CD4-positive, alpha-beta memory T cell (primary cell): ENCODE data around the gene MAML2. TPM values are rescaled to one million over a fixed set of nuclear protein-coding genes. Genes with fewer than 3 reads are reported as not detected.
A peak's percentile ranks its signal among the peaks of the same experiment; 100 is the strongest.

Experiments
- CTCF ChIA-PET: fragments of 350-600 bp; sonication (Branson Sonifier 250); formaldehyde crosslinking; loops from one replicate; lab custom pipeline; 2021; ENCODE audit warnings: inconsistent platforms; ENCODE audit not compliant: partially characterized antibody; lab: Charles Lee
- POLR2A ChIA-PET: fragments of 350-600 bp; sonication (Branson Sonifier 250); formaldehyde crosslinking; loops from one replicate; lab custom pipeline; 2021; ENCODE audit not compliant: partially characterized antibody; lab: Charles Lee
- DNase-seq, 5 donors: peaks; one replicate each; pipeline versions ENCODE4 v3.0.0 to v3.0.0-alpha.2; 2020 to 2022; ENCODE audit warnings: mixed read lengths in 1 of 5
- H3K27ac ChIP-seq: one replicate; pipeline ENCODE4 v1.7.0; 2013; ENCODE audit warnings: low read depth, low read length
- H3K27me3 ChIP-seq: 2 replicates; pipeline ENCODE4 v1.7.0; 2013; ENCODE audit warnings: mild to moderate bottlenecking, low read length, moderate library complexity; ENCODE audit not compliant: insufficient read depth
- H3K36me3 ChIP-seq: 2 replicates; pipeline ENCODE4 v1.7.0; 2013; ENCODE audit warnings: mild to moderate bottlenecking, low read length, moderate library complexity; ENCODE audit not compliant: insufficient read depth
- H3K4me1 ChIP-seq: 2 replicates; pipeline ENCODE4 v1.7.0; 2013; ENCODE audit warnings: mild to moderate bottlenecking, low read length, moderate library complexity; ENCODE audit not compliant: insufficient read depth
- H3K4me3 ChIP-seq, 2 donors: one replicate each; pipeline ENCODE4 v1.7.0; 2013; ENCODE audit warnings: low read length in 2 of 2, mild to moderate bottlenecking in 1 of 2
- H3K9me3 ChIP-seq, 2 donors: one replicate each; pipeline ENCODE4 v1.7.0; 2013; ENCODE audit warnings: low read length in 2 of 2, control low read depth in 1 of 2; ENCODE audit not compliant: control insufficient read depth in 1 of 2
- H3K27ac Mint-ChIP-seq, 7 donors: one replicate each; pipeline ENCODE4 v1.8.0; 2020 to 2021; ENCODE audit warnings: mixed read lengths in 7 of 7, mild to moderate bottlenecking in 6 of 7, inconsistent platforms in 3 of 7, moderate library complexity in 3 of 7
- H3K27me3 Mint-ChIP-seq, 2 donors: one replicate each; pipeline ENCODE4 v1.8.0; 2020 to 2021; ENCODE audit warnings: mixed read lengths in 2 of 2
- H3K36me3 Mint-ChIP-seq, 2 donors: one replicate each; pipeline ENCODE4 v1.8.0; 2020 to 2021; ENCODE audit warnings: mixed read lengths in 2 of 2, inconsistent platforms in 1 of 2, mild to moderate bottlenecking in 1 of 2
- H3K4me1 Mint-ChIP-seq, 4 donors: one replicate each; pipeline ENCODE4 v1.8.0; 2020 to 2021; ENCODE audit warnings: mixed read lengths in 4 of 4, mild to moderate bottlenecking in 1 of 4
- H3K4me3 Mint-ChIP-seq, 8 donors: one replicate each; pipeline ENCODE4 v1.8.0; 2020 to 2021; ENCODE audit warnings: mixed read lengths in 8 of 8, mild to moderate bottlenecking in 7 of 8, moderate library complexity in 6 of 8, inconsistent platforms in 3 of 8
- H3K9me3 Mint-ChIP-seq, 8 donors: one replicate each; pipeline ENCODE4 v1.8.0; 2020 to 2021; ENCODE audit warnings: mixed read lengths in 8 of 8, mild to moderate bottlenecking in 5 of 8, inconsistent platforms in 3 of 8, moderate library complexity in 1 of 8
- intact Hi-C: fragments of 100-400 bp; cut with micrococcal nuclease; formaldehyde crosslinking; loops from one replicate; pipeline ENCODE4 v1.15.1; 2023
- polyA plus RNA-seq, 2 donors: library from polyadenylated mRNA; unstranded; fragments of 300-500 nt; fragmentation: Illumina TruSeq; gene quantifications; one replicate each; pipeline ENCODE4 v1.2.3, GENCODE V29; 2021
- total RNA-seq, 2 experiments: library from RNA; stranded (reverse); gene quantifications; one replicate each; pipeline ENCODE4 v1.2.3, GENCODE V29; 2021

Gene MAML2
- total and polyA plus RNA-seq, 4 experiments from 2014 or later: 1.6 to 38.3 (median 25.5) TPM

DNA sequence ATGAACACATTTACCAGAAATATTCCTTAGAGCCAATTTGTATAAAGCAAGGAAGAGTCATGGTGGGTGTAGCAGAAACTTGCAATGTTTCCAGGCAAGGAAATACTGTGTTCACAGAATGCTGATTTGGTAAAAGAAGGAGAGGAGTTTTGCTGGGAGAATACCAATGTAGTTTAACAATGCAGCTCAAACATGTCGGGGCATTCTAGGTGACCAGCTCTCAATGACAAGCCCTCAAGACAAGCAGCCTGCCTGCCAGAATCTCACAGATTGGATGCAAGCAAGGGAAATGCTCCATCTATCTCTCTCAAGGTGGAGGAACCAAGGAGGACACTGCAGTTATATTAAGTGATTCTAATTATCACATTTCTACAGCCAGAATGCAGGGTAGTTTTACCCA, 190.4 kb downstream of the MAML2 start:
- CTCF ChIA-PET: interaction anchor here (2.0 kb wide), 2 partner anchors 187 to 189 kb away, joined by 5 to 7 read pairs; no protein-coding TSS in a partner anchor
- no peaks in the 10 kb centered on the region for H3K27me3 ChIP-seq
- H3K4me1 ChIP-seq: peaks cover 27% of the 10 kb centered on the region
- Mint-ChIP-seq H3K36me3 (peaks cover 5 to 10% of the 10 kb centered on the region in 2 donors), H3K27me3 (no peaks in the 10 kb centered on the region), H3K9me3 (peaks cover 0 to 2% (median 0%) of the 10 kb centered on the region in 8 donors), H3K4me3 (no peak overlapping the region), H3K4me1 (peaks cover 27 to 57% (median 42%) of the 10 kb centered on the region in 4 donors), H3K27ac (peak overlapping the region in 1 of 7 donors; percentile 14)
- POLR2A ChIA-PET: no interaction called here
- no peaks in the 10 kb centered on the region for H3K9me3 ChIP-seq
- no peaks in the 10 kb centered on the region for H3K36me3 ChIP-seq
- no peak overlapping the region for H3K4me3 ChIP-seq
- no peak overlapping the region for H3K27ac ChIP-seq
- no peak for DNase-seq
- intact Hi-C loops: no loop called here

DNA sequence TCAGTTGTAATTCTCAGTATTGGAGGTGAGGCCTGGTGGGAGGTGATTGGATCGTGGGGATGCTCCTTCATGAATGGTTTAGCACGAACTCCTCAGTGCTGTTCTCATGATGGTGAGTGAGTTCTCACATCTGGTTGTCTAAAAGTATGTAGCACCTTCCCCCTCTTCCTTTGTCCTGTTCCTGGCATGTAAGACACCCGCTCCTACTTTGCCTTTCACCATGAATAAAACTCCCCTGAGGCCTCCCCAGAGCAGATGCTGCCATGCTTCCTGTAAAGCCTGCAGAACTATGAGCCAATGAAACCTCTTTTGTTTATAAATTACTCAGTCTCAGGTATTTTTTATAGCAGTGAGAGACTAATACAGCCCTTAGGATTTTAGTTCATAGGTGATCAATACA, 191.5 kb downstream of the MAML2 start:
- Mint-ChIP-seq H3K4me3 (no peak overlapping the region), H3K36me3 (peaks cover 5 to 10% of the 10 kb centered on the region in 2 donors), H3K27me3 (no peaks in the 10 kb centered on the region), H3K4me1 (peaks cover 18 to 50% (median 32%) of the 10 kb centered on the region in 4 donors), H3K9me3 (peaks cover 0 to 2% (median 0%) of the 10 kb centered on the region in 8 donors), H3K27ac (no peak overlapping the region)
- ChIA-PET POLR2A (no interaction called here), CTCF (interaction anchor here (2.0 kb wide), 2 partner anchors 188 to 190 kb away, joined by 5 to 7 read pairs; no protein-coding TSS in a partner anchor)
- Histone ChIP-seq H3K36me3 (no peaks in the 10 kb centered on the region), H3K27me3 (no peaks in the 10 kb centered on the region), H3K27ac (no peak overlapping the region), H3K4me3 (no peak overlapping the region), H3K9me3 (no peaks in the 10 kb centered on the region), H3K4me1 (peaks cover 15% of the 10 kb centered on the region)
- intact Hi-C loops: no loop called here
- no peak for DNase-seq

DNA sequence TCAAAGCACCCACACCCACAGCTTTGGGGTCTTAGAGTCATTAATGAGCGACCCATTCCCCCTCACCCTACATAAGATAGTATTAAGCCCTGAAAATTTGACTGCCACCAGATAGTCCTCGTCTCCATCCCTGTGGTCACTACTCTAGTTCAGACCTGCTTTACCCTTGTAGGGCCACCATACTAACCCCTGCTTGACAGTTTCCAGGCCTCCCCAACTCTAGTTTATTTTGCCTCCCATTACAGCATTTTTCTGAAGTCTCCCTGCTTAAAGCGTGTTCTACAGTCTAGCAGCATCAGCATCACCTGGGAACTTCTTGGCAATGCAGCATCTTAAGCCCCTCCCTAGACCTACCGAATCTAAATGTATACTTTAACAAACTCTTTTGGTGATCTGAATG, 192.4 kb downstream of the MAML2 start:
- no peak overlapping the region for H3K27ac ChIP-seq
- H3K27me3 ChIP-seq: no peaks in the 10 kb centered on the region
- peaks cover 5 to 10% of the 10 kb centered on the region in 2 donors for H3K36me3 Mint-ChIP-seq
- no peak overlapping the region for H3K4me3 Mint-ChIP-seq
- CTCF ChIA-PET: interaction anchor here (2.0 kb wide), 2 partner anchors 189 to 191 kb away, joined by 5 to 7 read pairs; no protein-coding TSS in a partner anchor
- peaks cover 10 to 47% (median 24%) of the 10 kb centered on the region in 4 donors for H3K4me1 Mint-ChIP-seq
- peaks cover 7% of the 10 kb centered on the region for H3K4me1 ChIP-seq
- H3K4me3 ChIP-seq: no peak overlapping the region
- DNase-seq: no peak
- intact Hi-C loops: no loop called here
- POLR2A ChIA-PET: no interaction called here
- peaks cover 0 to 2% (median 0%) of the 10 kb centered on the region in 8 donors for H3K9me3 Mint-ChIP-seq
- no peaks in the 10 kb centered on the region for H3K9me3 ChIP-seq
- H3K27me3 Mint-ChIP-seq: no peaks in the 10 kb centered on the region
- H3K36me3 ChIP-seq: no peaks in the 10 kb centered on the region
- H3K27ac Mint-ChIP-seq: no peak overlapping the region

DNA sequence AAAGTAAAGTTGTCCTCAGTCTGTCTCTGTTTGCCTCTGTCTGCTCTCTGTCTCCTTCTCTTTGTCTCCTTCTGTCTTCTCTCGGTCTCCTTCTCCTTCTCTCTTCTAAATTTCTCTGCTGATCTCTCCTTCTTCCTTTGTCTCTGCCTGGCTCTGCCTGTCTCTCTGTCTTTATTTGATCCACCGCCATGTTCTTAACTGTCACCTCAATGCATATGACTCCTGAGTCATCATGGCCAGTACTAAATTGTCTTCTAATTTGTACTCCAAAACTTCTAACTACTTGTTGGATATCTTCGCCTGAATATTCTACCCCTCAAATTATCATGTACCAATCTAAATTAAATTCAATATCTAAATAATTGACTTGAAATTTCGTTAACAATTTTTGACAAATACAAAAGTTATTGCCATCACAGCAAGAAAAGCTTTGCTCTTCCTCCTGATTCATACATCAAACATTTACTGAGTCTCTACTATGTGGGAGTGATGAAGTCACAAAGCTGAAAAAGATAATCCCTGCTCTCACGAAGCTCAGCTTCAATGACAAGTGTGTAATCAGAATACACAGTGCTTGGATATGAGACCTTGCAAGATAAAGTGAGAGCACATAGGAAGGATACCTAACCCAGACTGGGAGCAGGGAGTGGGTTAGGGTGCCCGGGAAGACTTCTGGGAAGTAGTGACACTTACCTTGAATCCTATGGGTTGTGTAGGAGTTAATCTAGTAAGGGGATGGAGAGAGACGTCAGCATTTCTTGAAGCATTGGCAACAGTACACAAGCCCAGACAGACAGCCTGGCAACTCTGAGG, 193.0 kb downstream of the MAML2 start:
- Mint-ChIP-seq H3K9me3 (peaks cover 0 to 2% (median 0%) of the 10 kb centered on the region in 8 donors), H3K36me3 (peaks cover 5 to 10% of the 10 kb centered on the region in 2 donors), H3K27me3 (no peaks in the 10 kb centered on the region), H3K27ac (no peak overlapping the region), H3K4me1 (peaks cover 12 to 50% (median 26%) of the 10 kb centered on the region in 4 donors), H3K4me3 (no peak overlapping the region)
- Histone ChIP-seq H3K4me1 (peaks cover 6% of the 10 kb centered on the region), H3K9me3 (no peaks in the 10 kb centered on the region), H3K4me3 (no peak overlapping the region), H3K27me3 (no peaks in the 10 kb centered on the region), H3K27ac (no peak overlapping the region), H3K36me3 (no peaks in the 10 kb centered on the region)
- intact Hi-C loops: loop anchor here (5.0 kb wide), 1 partner anchor 37 kb away; no protein-coding TSS in a partner anchor
- no peak for DNase-seq
- ChIA-PET POLR2A (no interaction called here), CTCF (no interaction called here)

DNA sequence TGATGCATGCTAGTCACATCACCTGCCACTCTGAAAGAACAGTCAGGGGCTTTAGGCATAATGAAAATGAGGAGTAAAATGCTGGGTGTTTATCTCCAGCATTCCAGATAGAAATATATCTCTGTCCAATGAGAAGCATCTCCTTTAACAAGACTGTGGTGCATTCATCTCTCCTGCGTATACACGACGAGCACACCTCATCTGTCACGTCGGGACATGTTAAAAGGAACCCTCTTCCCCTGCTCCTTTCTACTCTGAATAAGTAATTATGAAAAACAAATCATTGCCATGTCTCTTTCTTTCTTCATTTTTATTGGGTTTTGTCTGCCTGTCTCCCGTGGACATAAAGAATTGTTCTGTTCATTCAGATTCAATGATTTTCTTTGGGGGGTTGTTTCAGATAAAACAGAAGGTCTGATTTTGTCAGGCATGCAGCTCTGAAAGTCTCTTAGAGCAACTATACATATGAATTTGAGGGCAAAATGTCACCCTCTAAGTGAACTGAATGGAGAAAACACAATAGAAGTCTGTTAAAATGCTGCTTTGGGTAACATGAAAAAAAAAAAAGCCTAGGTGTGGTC, 195.0 kb downstream of the MAML2 start:
- Mint-ChIP-seq H3K4me1 (peaks cover 14 to 44% (median 28%) of the 10 kb centered on the region in 4 donors), H3K4me3 (no peak overlapping the region)

DNA sequence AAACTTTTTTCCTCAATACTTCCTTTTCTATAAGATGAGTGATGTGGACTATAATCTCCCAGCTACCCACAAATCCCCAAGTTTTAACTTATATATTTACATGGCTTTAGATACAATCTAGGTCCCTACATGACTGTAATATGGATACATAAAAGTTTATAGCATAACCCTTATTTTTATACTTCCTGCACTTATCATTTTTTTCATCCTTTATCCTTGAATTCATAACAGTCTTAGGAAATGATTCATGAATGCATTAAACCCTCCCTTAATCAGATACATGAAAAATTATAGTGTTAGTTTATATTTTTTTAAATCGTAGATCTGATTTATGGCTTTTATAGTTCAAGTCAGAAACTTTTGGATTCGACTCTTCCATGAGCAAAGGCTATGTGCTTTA, 195.8 kb downstream of the MAML2 start:
- H3K4me1 Mint-ChIP-seq: peaks cover 17 to 41% (median 23%) of the 10 kb centered on the region in 4 donors
- Histone ChIP-seq H3K4me1 (peaks cover 6% of the 10 kb centered on the region), H3K4me3 (no peak overlapping the region), H3K27me3 (no peaks in the 10 kb centered on the region), H3K27ac (no peak overlapping the region), H3K36me3 (no peaks in the 10 kb centered on the region), H3K9me3 (no peaks in the 10 kb centered on the region)
- DNase-seq: no peak
- H3K36me3 Mint-ChIP-seq: peaks cover 0 to 5% of the 10 kb centered on the region in 2 donors
- H3K4me3 Mint-ChIP-seq: no peak overlapping the region
- ChIA-PET POLR2A (no interaction called here), CTCF (interaction anchor here (0.7 to 1.7 kb wide), 2 partner anchors 11 to 12 kb away, joined by 3 read pairs; no protein-coding TSS in a partner anchor)
- peak overlapping the region in 1 of 7 donors; percentile 81 for H3K27ac Mint-ChIP-seq
- H3K9me3 Mint-ChIP-seq: peaks cover 0 to 2% (median 0%) of the 10 kb centered on the region in 8 donors
- no peaks in the 10 kb centered on the region for H3K27me3 Mint-ChIP-seq
- intact Hi-C loops: loop anchor here (5.0 kb wide), 1 partner anchor 40 kb away; no protein-coding TSS in a partner anchor

More for the DNA sequence above, 195.0 kb downstream of the MAML2 start:
- Histone ChIP-seq H3K27ac (no peak overlapping the region), H3K4me3 (no peak overlapping the region), H3K4me1 (peaks cover 6% of the 10 kb centered on the region), H3K27me3 (no peaks in the 10 kb centered on the region), H3K36me3 (no peaks in the 10 kb centered on the region), H3K9me3 (no peaks in the 10 kb centered on the region)
- ChIA-PET CTCF (interaction anchor here (1.0 to 1.2 kb wide), 2 partner anchors 93 to 195 kb away, joined by 4 read pairs; partner anchors contain the start of gene MAML2), POLR2A (no interaction called here)
- DNase-seq: no peak
- peaks cover 3 to 5% of the 10 kb centered on the region in 2 donors for H3K36me3 Mint-ChIP-seq
- peaks cover 0 to 2% (median 0%) of the 10 kb centered on the region in 8 donors for H3K9me3 Mint-ChIP-seq
- intact Hi-C loops: loop anchor here (5.0 kb wide), 1 partner anchor 39 kb away; no protein-coding TSS in a partner anchor
- peak overlapping the region in 1 of 7 donors; percentile 21 for H3K27ac Mint-ChIP-seq
- H3K27me3 Mint-ChIP-seq: no peaks in the 10 kb centered on the region
